Duodenal mucosa (tissue), 2 donors: ENCODE results near the gene SSTR5.
A peak's percentile ranks its signal among the peaks of the same experiment; 100 is the strongest.
"Not testable (repeated sequence)": the region's sequence is repeated elsewhere in the genome, so short reads cannot be mapped to it uniquely, and the experiment has no call there.

Source experiments
- H3K27ac ChIP-seq: one replicate; pipeline ENCODE4 v1.7.0; 2013; ENCODE audit warnings: low read depth, low read length
- H3K27me3 ChIP-seq, 2 donors: one replicate each; pipeline ENCODE4 v1.7.0; 2013; ENCODE audit warnings: low read length in 2 of 2, control low read depth in 1 of 2; ENCODE audit not compliant: insufficient read depth in 2 of 2, control insufficient read depth in 1 of 2
- H3K36me3 ChIP-seq, 2 donors: one replicate each; pipeline ENCODE4 v1.7.0; 2013; ENCODE audit warnings: low read length in 2 of 2, control low read depth in 1 of 2; ENCODE audit not compliant: insufficient read depth in 2 of 2, control insufficient read depth in 1 of 2
- H3K4me1 ChIP-seq, 2 donors: one replicate each; pipeline ENCODE4 v1.7.0; 2013; ENCODE audit warnings: low read length in 2 of 2, control low read depth in 1 of 2; ENCODE audit not compliant: insufficient read depth in 2 of 2, control insufficient read depth in 1 of 2
- H3K4me3 ChIP-seq, 2 donors: one replicate each; pipeline ENCODE4 v1.7.0; 2013; ENCODE audit warnings: low read length in 2 of 2, low read depth in 1 of 2
- H3K9ac ChIP-seq, 2 donors: one replicate each; pipeline ENCODE4 v1.7.0; 2013; ENCODE audit warnings: low read length in 2 of 2, low read depth in 1 of 2
- H3K9me3 ChIP-seq, 2 donors: one replicate each; pipeline ENCODE4 v1.7.0; 2013; ENCODE audit warnings: low read length in 2 of 2, control low read depth in 1 of 2; ENCODE audit not compliant: control insufficient read depth in 1 of 2

SSTR5 gene

DNA sequence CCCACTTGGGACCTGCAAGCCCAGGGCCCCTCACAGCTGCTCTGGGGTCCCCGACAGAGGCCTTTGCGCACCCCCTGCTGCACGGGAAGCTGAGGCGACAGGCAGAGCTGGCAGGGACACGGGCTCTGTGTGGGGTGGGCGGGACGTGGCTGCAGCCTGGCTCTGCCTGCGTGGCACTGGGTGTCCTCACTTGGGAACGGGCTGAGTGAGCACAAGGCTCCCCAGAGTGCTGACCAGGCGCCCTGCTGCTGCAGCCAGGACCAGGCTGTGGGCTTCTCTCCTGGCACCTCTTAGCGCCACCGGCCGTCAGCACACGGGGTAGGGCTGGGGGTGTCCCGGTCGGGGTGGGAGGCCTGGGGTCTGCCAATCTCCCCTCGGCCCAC is 16.9 kb downstream of the SSTR5 start:
- H3K27me3 ChIP-seq: peaks cover 9 to 12% of the 10 kb centered on the region in 2 donors
- peak overlapping the region; percentile 32 for H3K27ac ChIP-seq
- peak overlapping the region in 1 of 2 donors; percentile 68 for H3K4me3 ChIP-seq
- peaks cover 15 to 17% of the 10 kb centered on the region in 2 donors for H3K4me1 ChIP-seq
- H3K9me3 ChIP-seq: peaks cover 18 to 20% of the 10 kb centered on the region in 2 donors
- peak overlapping the region; percentile 12 to 71 for H3K9ac ChIP-seq
- H3K36me3 ChIP-seq: no peaks in the 10 kb centered on the region

DNA sequence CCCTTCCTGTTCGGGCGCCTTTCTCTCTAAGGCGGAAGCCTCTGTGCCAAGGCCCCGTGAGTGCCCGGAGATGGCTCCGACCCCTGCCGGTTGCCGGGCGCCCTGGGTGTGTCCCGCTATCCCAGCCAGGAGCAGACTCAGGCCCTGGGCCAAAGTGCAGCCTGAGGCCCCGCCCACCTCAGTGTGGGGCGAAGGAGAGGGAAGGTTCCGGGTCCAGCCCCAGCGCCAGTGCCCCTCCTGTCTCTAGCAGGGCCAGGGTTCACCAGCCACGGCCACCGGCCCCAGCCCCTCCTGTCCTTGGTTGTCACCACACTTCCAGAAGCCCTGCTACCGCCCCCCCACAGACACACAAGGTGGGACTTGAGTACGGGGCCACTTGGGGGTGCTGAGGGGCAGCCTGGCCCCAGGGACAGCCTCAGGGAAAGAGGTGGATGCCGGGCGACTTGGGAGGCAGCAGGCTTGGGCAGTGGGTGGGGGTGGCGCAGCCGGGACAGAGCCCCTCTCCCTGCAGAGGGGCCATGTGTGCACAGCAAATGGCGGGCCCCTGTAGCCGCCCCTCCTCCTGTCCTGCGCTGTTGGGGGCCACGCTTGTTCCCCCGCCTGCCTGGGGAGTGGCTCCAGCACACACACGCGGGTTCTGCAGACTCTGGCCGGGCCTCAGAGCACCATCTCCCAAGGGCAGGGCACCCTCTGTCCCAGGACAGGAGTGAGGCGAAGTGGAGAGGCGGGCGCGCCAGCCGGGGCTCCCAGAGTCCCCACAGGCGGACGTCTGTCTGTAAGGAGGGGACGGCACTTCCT is 17.5 kb downstream of the SSTR5 start:
- Histone ChIP-seq H3K4me1 (peaks cover 15 to 17% of the 10 kb centered on the region in 2 donors), H3K27me3 (peaks cover 9 to 12% of the 10 kb centered on the region in 2 donors), H3K27ac (peak overlapping the region; percentile 56), H3K36me3 (no peaks in the 10 kb centered on the region), H3K9ac (peak overlapping the region; percentile 63 to 71), H3K4me3 (peak overlapping the region; percentile 65 to 68), H3K9me3 (peaks cover 12 to 15% of the 10 kb centered on the region in 2 donors)

DNA sequence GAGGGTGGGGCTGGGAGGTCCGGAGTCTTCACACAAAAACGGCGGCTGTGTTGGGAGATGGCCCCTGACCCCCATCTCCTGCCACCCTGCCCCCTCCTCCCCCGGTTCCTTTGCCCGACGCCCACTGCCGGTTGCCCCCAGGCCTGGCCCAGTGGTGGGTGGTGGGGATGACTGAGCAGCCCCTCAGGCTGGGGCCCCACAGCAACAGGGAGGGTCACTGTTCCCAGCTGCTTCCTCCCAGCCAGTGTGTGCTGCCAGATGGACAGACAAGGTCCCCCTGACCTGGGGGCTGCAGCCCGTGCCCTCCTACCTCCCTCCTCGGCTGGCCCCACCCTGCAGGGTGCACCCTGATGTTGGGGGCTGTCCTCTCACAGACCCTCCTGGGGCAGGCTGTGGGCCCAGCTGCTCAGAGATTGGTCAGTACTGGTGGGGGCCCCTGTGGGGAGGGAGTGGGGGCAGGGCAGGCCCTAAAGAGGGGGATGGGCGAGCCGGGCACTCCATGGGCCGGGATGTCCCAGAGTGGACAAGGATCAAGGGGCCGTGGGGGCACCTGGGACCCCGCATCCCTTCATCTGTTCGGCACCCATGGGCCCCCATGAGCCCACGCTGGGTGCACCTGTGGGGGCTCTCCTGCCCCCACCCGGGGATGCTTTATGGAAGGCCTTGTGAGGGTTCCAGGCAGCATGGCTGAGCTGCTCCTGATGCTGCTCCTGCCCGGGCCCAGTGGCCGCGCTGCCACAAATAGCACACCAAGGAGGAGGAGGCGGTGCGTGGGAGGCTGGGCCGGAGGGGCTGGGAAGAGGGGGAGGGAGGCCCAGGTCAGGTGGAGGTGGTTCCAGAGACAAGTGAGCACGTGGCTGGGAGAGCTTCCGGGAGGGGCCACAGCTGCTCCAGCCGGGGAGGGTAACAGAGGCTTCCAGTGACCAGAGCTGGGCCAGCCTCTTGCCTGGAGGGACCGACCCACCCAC is 18.4 kb downstream of the SSTR5 start:
- peaks cover 15% of the 10 kb centered on the region in 2 donors for H3K27me3 ChIP-seq
- peak overlapping the region; percentile 63 to 71 for H3K9ac ChIP-seq
- H3K4me1 ChIP-seq: peaks cover 15 to 17% of the 10 kb centered on the region in 2 donors
- peak overlapping the region; percentile 65 to 68 for H3K4me3 ChIP-seq
- no peak overlapping the region for H3K27ac ChIP-seq
- no peaks in the 10 kb centered on the region for H3K36me3 ChIP-seq
- peaks cover 3 to 6% of the 10 kb centered on the region in 2 donors for H3K9me3 ChIP-seq

DNA sequence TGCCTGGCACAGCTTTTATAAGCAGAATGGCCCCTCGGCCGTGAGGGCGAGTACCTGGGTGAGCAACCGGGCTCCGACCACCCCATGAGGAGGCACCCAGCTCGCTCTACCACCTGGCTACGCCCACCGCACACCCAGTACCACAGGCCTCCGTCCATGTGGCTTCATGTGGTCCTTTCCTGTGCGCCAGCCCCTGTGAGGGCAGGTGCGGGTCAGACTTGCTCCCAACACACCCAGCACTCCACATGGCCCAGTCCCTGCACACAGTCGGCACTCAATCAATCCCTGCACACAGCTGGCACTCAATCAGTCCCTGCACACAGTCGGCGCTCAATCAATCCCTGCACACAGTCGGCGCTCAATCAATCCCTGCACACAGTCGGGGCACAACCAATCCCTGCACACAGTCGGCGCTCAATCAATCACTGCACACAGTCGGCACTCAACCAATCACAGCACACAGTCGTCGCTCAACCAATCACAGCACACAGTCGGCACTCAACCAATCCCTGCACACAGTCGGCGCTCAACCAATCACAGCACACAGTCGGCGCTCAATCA is 19.5 kb downstream of the SSTR5 start:
- Histone ChIP-seq H3K4me1 (peaks cover 15 to 17% of the 10 kb centered on the region in 2 donors), H3K27ac (no peak overlapping the region), H3K9me3 (peaks cover 0 to 4% of the 10 kb centered on the region in 2 donors), H3K36me3 (no peaks in the 10 kb centered on the region), H3K4me3 (no peak overlapping the region), H3K9ac (no peak overlapping the region), H3K27me3 (peaks cover 16 to 18% of the 10 kb centered on the region in 2 donors)

- H3K27ac ChIP-seq, H3K4me3 ChIP-seq, H3K9ac ChIP-seq, H3K36me3 ChIP-seq, H3K9me3 ChIP-seq: not testable (repeated sequence)
- Histone ChIP-seq H3K27me3 (peaks cover 17 to 20% of the 10 kb centered on the region in 2 donors), H3K4me1 (peaks cover 15 to 17% of the 10 kb centered on the region in 2 donors)
Measured at GRCh38 chr16:1092685-1093283, 20.2 kb downstream of the SSTR5 start.

GRCh38 chr16:1093284-1094123 is 21.0 kb downstream of the SSTR5 start:
- Histone ChIP-seq H3K9ac (no peak overlapping the region), H3K9me3 (peaks cover 0 to 4% of the 10 kb centered on the region in 2 donors), H3K27me3 (peaks cover 13% of the 10 kb centered on the region in 2 donors), H3K4me1 (peaks cover 11 to 17% of the 10 kb centered on the region in 2 donors), H3K4me3 (no peak overlapping the region), H3K27ac (no peak overlapping the region), H3K36me3 (no peaks in the 10 kb centered on the region)

DNA sequence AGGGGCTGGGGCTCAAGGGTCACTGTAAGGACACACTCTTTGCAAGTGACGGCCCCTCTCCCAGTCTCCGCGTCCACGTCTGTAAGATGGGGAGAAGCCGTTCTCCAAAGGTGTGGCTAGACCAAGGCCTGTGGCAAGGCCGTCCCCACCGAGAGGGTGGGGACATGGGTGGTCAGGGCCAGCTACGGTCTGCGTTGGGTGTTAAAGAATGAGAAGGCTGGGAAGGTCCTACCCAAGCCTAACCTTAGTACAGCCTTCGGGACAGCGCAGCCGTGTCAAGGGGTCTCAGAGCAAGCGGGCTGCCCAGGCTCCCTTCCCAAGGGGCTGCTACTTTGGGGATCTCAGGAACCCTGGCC is 21.6 kb downstream of the SSTR5 start:
- H3K36me3 ChIP-seq: no peaks in the 10 kb centered on the region
- H3K9ac ChIP-seq: no peak overlapping the region
- no peak overlapping the region for H3K4me3 ChIP-seq
- peaks cover 5 to 11% of the 10 kb centered on the region in 2 donors for H3K4me1 ChIP-seq
- H3K27me3 ChIP-seq: peaks cover 16 to 18% of the 10 kb centered on the region in 2 donors
- H3K27ac ChIP-seq: no peak overlapping the region
- H3K9me3 ChIP-seq: peaks cover 0 to 4% of the 10 kb centered on the region in 2 donors

DNA sequence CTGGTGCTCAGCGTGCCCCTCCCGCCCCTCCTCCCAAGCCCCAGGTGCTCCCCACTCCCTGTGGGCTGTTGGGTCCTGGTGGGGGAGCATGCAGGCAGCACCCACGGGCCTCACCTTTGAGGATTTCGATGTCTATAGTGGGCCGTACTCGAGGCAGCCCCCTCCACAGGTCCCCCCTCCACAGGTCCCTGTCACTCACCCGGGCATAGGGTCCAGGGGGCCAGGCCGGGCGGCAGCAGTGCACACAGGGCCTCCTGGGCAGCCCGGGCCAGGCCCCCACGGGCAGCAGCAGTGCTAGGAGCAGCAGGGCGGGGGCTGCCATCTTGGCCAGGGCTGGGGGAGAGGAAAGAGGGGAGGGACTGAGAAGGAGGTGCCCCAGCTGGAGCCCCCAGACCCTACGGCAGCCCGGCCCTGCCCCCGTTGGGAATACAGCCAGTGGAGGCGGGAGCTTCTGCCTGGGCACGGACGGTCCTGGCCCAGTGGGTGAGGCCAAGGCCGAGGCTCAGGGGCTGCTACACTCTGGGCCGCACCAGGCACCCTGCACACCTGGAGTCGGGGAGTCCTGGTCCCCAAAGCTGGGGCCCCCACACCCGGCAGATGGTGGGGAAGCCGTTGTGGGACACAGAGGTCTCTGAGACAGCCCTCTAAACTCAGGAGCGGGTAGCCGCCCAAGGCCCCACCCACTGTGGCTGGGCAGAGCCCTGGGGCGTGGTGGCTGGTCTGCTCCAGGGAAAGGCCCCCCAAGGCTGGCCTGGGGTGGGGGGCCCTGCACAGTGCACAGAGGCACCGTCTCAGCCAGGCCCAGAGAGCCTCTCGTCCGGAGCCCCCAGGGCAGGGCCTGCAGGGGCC is 22.3 kb downstream of the SSTR5 start:
- H3K36me3 ChIP-seq: no peaks in the 10 kb centered on the region
- no peak overlapping the region for H3K27ac ChIP-seq
- H3K4me1 ChIP-seq: peaks cover 3 to 10% of the 10 kb centered on the region in 2 donors
- H3K27me3 ChIP-seq: peaks cover 24 to 25% of the 10 kb centered on the region in 2 donors
- peaks cover 0 to 4% of the 10 kb centered on the region in 2 donors for H3K9me3 ChIP-seq
- H3K4me3 ChIP-seq: no peak overlapping the region
- H3K9ac ChIP-seq: no peak overlapping the region
